ENCODE data around the gene F13B.

Gene F13B

GRCh38 chr1:197066277-197066676 is 783 bp downstream of the F13B start (continued):
- TF ChIP-seq ELK4 (IDR thresholded peaks at IDR 0.05; ENCODE audit: borderline replicate concordance, low read depth, low read length) (no peak), ZNF335 (tag by site-specific recombination; conservative IDR thresholded peaks at IDR 0.05) (no peak), ZFHX2 (tag by site-specific recombination; conservative IDR thresholded peaks at IDR 0.05) (no peak), ZNF175 (tag by site-specific recombination; IDR thresholded peaks at IDR 0.05) (no peak), ZNF473 (tag by site-specific recombination; IDR thresholded peaks at IDR 0.05) (no peak), ZNF596 (tag by site-specific recombination; IDR thresholded peaks at IDR 0.05) (no peak), KLF17 (tag by site-specific recombination; IDR thresholded peaks at IDR 0.05) (no peak), ZNF202 (tag by site-specific recombination; IDR thresholded peaks at IDR 0.05; ENCODE audit: borderline replicate concordance) (no peak)

DNA sequence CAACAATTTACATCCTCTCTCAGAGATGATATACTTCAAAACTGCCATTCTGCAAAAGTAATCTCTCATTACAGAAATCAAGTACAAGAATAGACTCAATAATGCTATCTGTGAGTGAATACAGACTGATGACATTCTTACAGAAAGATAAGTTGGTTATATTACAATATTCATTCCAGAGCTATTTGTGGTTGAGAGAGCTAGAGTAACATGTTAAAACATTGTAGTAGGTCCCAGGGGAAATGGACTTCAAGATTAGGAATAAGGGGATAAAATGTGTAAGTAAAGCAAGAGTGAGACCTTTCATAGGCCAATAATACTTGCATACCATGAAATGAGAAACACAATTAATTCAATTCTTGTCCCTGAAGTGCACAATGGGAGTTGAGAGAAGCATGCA is 1.5 kb downstream of the F13B start:
- ChIA-PET POLR2A (no interaction called here), CTCF (interaction anchor here (0.6 kb wide), 1 partner anchor 238 kb away, joined by 3 read pairs; no protein-coding TSS in a partner anchor)
- Histone ChIP-seq H3K4me3 (ENCODE audit: low read depth, low read length) (no peak overlapping the region), H3K36me3 (ENCODE audit: control insufficient read depth in 2 of 2, insufficient read depth in 1 of 2, low read length in 2 of 2) (no peaks in the 10 kb centered on the region), H3K4me1 (ENCODE audit: control insufficient read depth, insufficient read depth, low read length) (no peaks in the 10 kb centered on the region), H3K27ac (ENCODE audit: extremely low read depth, low read depth, low read length) (no peak overlapping the region), H3K9me3 (ENCODE audit: control insufficient read depth, insufficient read depth, low read depth, low read length) (no peaks in the 10 kb centered on the region)
- TF ChIP-seq ZNF585B (tag by site-specific recombination; IDR thresholded peaks at IDR 0.05) (0 out of 2 replicates have a peak, but pooled peaks have one; percentile 28), ZNF555 (tag by site-specific recombination; conservative IDR thresholded peaks at IDR 0.05) (no peak)

DNA sequence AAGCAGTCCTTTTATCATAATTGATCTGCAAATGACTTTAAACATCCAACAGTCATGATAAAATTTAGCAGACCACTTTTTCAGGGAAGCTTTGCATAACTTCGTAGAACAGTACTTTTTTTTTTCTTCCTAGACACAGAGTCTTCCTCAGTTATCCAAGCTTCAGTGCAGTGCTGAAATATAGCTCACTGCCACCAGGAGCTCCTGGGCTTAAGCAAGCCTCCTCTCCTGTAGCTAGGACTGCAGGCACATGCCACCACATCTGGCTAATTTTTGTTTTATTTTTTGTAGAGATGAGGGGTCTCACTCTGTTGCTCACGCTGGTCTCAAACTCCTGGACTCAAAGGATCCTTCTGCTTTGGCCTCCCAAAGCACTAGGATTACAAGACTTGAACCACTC is 3.8 kb downstream of the F13B start:
- Histone ChIP-seq H3K36me3 (ENCODE audit: control insufficient read depth in 2 of 2, insufficient read depth in 1 of 2, low read length in 2 of 2) (no peaks in the 10 kb centered on the region), H3K27ac (ENCODE audit: extremely low read depth, low read depth, low read length) (no peak overlapping the region), H3K4me3 (ENCODE audit: low read depth, low read length) (no peak overlapping the region), H3K4me1 (ENCODE audit: control insufficient read depth, insufficient read depth, low read length) (no peaks in the 10 kb centered on the region), H3K9me3 (ENCODE audit: control insufficient read depth, insufficient read depth, low read depth, low read length) (no peaks in the 10 kb centered on the region)
- ChIA-PET POLR2A (no interaction called here), CTCF (no interaction called here)
- no peak for TF ChIP-seq ZBTB7A (tag by site-specific recombination; IDR thresholded peaks at IDR 0.05; ENCODE audit: low read depth)
- no peak for TF ChIP-seq ZNF121 (tag by site-specific recombination; IDR thresholded peaks at IDR 0.05)
- no peak for TF ChIP-seq ZNF514 (tag by site-specific recombination; IDR thresholded peaks at IDR 0.05)
- TF ChIP-seq WT1 (tag by site-specific recombination; IDR thresholded peaks at IDR 0.05): no peak
- no peak for TF ChIP-seq ZNF423 (tag by site-specific recombination; IDR thresholded peaks at IDR 0.05)
- no peak for TF ChIP-seq ZNF596 (tag by site-specific recombination; IDR thresholded peaks at IDR 0.05)
- no peak for TF ChIP-seq ZIC2 (tag by site-specific recombination; IDR thresholded peaks at IDR 0.05)
- TF ChIP-seq, protein P1, sequence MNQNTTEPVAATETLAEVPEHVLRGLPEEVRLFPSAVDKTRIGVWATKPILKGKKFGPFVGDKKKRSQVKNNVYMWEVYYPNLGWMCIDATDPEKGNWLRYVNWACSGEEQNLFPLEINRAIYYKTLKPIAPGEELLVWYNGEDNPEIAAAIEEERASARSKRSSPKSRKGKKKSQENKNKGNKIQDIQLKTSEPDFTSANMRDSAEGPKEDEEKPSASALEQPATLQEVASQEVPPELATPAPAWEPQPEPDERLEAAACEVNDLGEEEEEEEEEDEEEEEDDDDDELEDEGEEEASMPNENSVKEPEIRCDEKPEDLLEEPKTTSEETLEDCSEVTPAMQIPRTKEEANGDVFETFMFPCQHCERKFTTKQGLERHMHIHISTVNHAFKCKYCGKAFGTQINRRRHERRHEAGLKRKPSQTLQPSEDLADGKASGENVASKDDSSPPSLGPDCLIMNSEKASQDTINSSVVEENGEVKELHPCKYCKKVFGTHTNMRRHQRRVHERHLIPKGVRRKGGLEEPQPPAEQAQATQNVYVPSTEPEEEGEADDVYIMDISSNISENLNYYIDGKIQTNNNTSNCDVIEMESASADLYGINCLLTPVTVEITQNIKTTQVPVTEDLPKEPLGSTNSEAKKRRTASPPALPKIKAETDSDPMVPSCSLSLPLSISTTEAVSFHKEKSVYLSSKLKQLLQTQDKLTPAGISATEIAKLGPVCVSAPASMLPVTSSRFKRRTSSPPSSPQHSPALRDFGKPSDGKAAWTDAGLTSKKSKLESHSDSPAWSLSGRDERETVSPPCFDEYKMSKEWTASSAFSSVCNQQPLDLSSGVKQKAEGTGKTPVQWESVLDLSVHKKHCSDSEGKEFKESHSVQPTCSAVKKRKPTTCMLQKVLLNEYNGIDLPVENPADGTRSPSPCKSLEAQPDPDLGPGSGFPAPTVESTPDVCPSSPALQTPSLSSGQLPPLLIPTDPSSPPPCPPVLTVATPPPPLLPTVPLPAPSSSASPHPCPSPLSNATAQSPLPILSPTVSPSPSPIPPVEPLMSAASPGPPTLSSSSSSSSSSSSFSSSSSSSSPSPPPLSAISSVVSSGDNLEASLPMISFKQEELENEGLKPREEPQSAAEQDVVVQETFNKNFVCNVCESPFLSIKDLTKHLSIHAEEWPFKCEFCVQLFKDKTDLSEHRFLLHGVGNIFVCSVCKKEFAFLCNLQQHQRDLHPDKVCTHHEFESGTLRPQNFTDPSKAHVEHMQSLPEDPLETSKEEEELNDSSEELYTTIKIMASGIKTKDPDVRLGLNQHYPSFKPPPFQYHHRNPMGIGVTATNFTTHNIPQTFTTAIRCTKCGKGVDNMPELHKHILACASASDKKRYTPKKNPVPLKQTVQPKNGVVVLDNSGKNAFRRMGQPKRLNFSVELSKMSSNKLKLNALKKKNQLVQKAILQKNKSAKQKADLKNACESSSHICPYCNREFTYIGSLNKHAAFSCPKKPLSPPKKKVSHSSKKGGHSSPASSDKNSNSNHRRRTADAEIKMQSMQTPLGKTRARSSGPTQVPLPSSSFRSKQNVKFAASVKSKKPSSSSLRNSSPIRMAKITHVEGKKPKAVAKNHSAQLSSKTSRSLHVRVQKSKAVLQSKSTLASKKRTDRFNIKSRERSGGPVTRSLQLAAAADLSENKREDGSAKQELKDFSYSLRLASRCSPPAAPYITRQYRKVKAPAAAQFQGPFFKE (tag by site-specific recombination; IDR thresholded peaks at IDR 0.05; ENCODE audit: borderline replicate concordance): no peak
- TF ChIP-seq, protein P2, sequence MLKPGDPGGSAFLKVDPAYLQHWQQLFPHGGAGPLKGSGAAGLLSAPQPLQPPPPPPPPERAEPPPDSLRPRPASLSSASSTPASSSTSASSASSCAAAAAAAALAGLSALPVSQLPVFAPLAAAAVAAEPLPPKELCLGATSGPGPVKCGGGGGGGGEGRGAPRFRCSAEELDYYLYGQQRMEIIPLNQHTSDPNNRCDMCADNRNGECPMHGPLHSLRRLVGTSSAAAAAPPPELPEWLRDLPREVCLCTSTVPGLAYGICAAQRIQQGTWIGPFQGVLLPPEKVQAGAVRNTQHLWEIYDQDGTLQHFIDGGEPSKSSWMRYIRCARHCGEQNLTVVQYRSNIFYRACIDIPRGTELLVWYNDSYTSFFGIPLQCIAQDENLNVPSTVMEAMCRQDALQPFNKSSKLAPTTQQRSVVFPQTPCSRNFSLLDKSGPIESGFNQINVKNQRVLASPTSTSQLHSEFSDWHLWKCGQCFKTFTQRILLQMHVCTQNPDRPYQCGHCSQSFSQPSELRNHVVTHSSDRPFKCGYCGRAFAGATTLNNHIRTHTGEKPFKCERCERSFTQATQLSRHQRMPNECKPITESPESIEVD (tag by site-specific recombination; IDR thresholded peaks at IDR 0.05): no peak
- no peak for TF ChIP-seq KLF8 (tag by site-specific recombination; IDR thresholded peaks at IDR 0.05)
- no peak for TF ChIP-seq MZF1 (tag by site-specific recombination; IDR thresholded peaks at IDR 0.05; ENCODE audit: borderline replicate concordance)
- TF ChIP-seq PRDM4 (tag by site-specific recombination; IDR thresholded peaks at IDR 0.05): no peak

Data from HEK293 (cell line).